GM23248 (cell line): ENCODE results near the gene CORO2B.

Source experiments
- EZH2 ChIP-seq: fragments of 200-600 bp; sonication (generic); IDR thresholded peaks from 2 replicates; pipeline ENCODE4 v1.6.1; 2018; ENCODE audit warnings: antibody characterized with exemption, mild to moderate bottlenecking; ENCODE audit not compliant: insufficient read depth, poor library complexity, severe bottlenecking
- EZH2phosphoT487 ChIP-seq: fragments of 200-600 bp; sonication (generic); IDR thresholded peaks from 2 replicates; pipeline ENCODE4 v1.6.1; 2018; ENCODE audit warnings: antibody characterized with exemption, moderate library complexity, mild to moderate bottlenecking, low read depth; ENCODE audit not compliant: insufficient read depth

GRCh38 chr15:68617001-68617400 is 38.2 kb downstream of the CORO2B start:
- no peak for TF ChIP-seq EZH2
- no peak for TF ChIP-seq EZH2phosphoT487
